Cardiac muscle cell (in vitro differentiated cells and primary cell): ENCODE data around the gene KRTAP5-6. TPM values are rescaled to one million over a fixed set of nuclear protein-coding genes. Genes with fewer than 3 reads are reported as not detected.

Source experiments
- DNase-seq, 2 donors: peaks; one replicate each; pipeline versions ENCODE4 v3.0.0 to v3.0.0-alpha.2; 2010 to 2017; ENCODE audit warnings: low read depth in 1 of 2, low spot score in 1 of 2
- H3K27ac ChIP-seq: fragments of 200-600 bp; sonication (generic); 2 replicates; pipeline ENCODE4 v1.5.1; 2016
- H3K27me3 ChIP-seq: fragments of 200-600 bp; sonication (generic); 2 replicates; pipeline ENCODE4 v1.6.0; 2016; ENCODE audit warnings: control low read depth
- H3K36me3 ChIP-seq: fragments of 200-600 bp; sonication (generic); 2 replicates; pipeline ENCODE4 v1.5.1; 2016; ENCODE audit warnings: control low read depth
- H3K4me1 ChIP-seq: fragments of 200-600 bp; sonication (generic); 2 replicates; pipeline ENCODE4 v1.8.1; 2017; ENCODE audit warnings: low read depth, mild to moderate bottlenecking, mixed run types
- H3K4me3 ChIP-seq: fragments of 200-600 bp; sonication (generic); 2 replicates; pipeline ENCODE4 v1.5.1; 2016; ENCODE audit warnings: mild to moderate bottlenecking
- H3K9me3 ChIP-seq: fragments of 200-600 bp; sonication (generic); 2 replicates; pipeline ENCODE4 v1.5.1; 2017; ENCODE audit warnings: low read depth, mild to moderate bottlenecking, control low read depth
- CTCF ChIP-seq: IDR thresholded peaks from 2 replicates; pipeline ENCODE4 v1.5.1; 2012; ENCODE audit warnings: low read depth, mild to moderate bottlenecking, low read length
- polyA plus RNA-seq: library from polyadenylated mRNA; unstranded; fragments of >200 nt; fragmentation: Nextera tagmentation; extraction: Ambion mirVana; gene quantifications from 2 replicates; pipeline ENCODE4 v1.2.1, GENCODE V29; 2016
- total RNA-seq: library from RNA; depleted of rRNA; stranded (reverse); fragments of >200 nt; gene quantifications from 2 replicates; pipeline ENCODE4 v1.2.3, GENCODE V29; 2016

The KRTAP5-6 gene
- total RNA-seq, result not detected in 2 replicates
- not detected in 2 replicates for polyA plus RNA-seq

- no peak within 1 kb of the TSS for H3K4me3 ChIP-seq
- H3K4me1 ChIP-seq, result peaks cover 6% of the 10 kb centered on the region
- no peak for DNase-seq
- no peaks in the 10 kb centered on the region for H3K27me3 ChIP-seq
- TF ChIP-seq CTCF, result no peak
- no peaks in the 10 kb centered on the region for H3K9me3 ChIP-seq
- no peak within 1 kb of the TSS for H3K27ac ChIP-seq
- H3K36me3 ChIP-seq, result no peaks in the 10 kb centered on the region
Observed at GRCh38 chr11:1696608-1697570, at the start of gene KRTAP5-6. Gene KRTAP5-6 (plus strand): TSS chr11:1697195. CDS start chr11:1697246, 51 bp downstream.

GRCh38 chr11:1647901-1648652 is 48.9 kb upstream of the KRTAP5-6 start:
- Histone ChIP-seq H3K27me3 (no peaks in the 10 kb centered on the region), H3K9me3 (no peaks in the 10 kb centered on the region), H3K36me3 (no peaks in the 10 kb centered on the region), H3K4me3 (no peak overlapping the region), H3K4me1 (no peaks in the 10 kb centered on the region), H3K27ac (no peak overlapping the region)
- TF ChIP-seq CTCF, result no peak
- DNase-seq, result no peak

- Histone ChIP-seq H3K27ac (no peak overlapping the region), H3K4me3 (no peak overlapping the region), H3K27me3 (no peaks in the 10 kb centered on the region), H3K36me3 (no peaks in the 10 kb centered on the region), H3K4me1 (no peaks in the 10 kb centered on the region), H3K9me3 (no peaks in the 10 kb centered on the region)
- DNase-seq, result no peak
- no peak for TF ChIP-seq CTCF
Observed at GRCh38 chr11:1648653-1649420, 48.2 kb upstream of the KRTAP5-6 start.

- Histone ChIP-seq H3K36me3 (no peaks in the 10 kb centered on the region), H3K9me3 (no peaks in the 10 kb centered on the region), H3K4me3 (no peak overlapping the region), H3K27ac (no peak overlapping the region), H3K27me3 (no peaks in the 10 kb centered on the region), H3K4me1 (no peaks in the 10 kb centered on the region)
- DNase-seq, result no peak
- no peak for TF ChIP-seq CTCF
Observed at GRCh38 chr11:1650034-1650917, 46.7 kb upstream of the KRTAP5-6 start.

GRCh38 chr11:1650918-1651262 is 46.1 kb upstream of the KRTAP5-6 start:
- DNase-seq, result no peak
- Histone ChIP-seq H3K9me3 (no peaks in the 10 kb centered on the region), H3K27me3 (no peaks in the 10 kb centered on the region)

More at GRCh38 chr11:1650918-1651262, 46.1 kb upstream of the KRTAP5-6 start:
- H3K4me1 ChIP-seq, result no peaks in the 10 kb centered on the region
- H3K36me3 ChIP-seq, result no peaks in the 10 kb centered on the region
- no peak for TF ChIP-seq CTCF
- no peak overlapping the region for H3K27ac ChIP-seq
- H3K4me3 ChIP-seq, result no peak overlapping the region
